ENCODE data around the gene C2orf80. TPM values are rescaled to one million over a fixed set of nuclear protein-coding genes. Genes with fewer than 3 reads are reported as not detected.

The C2orf80 gene
- polyA plus RNA-seq, 1 of the 3 experiments (the other 2 are of a cell fraction): not detected

DNA sequence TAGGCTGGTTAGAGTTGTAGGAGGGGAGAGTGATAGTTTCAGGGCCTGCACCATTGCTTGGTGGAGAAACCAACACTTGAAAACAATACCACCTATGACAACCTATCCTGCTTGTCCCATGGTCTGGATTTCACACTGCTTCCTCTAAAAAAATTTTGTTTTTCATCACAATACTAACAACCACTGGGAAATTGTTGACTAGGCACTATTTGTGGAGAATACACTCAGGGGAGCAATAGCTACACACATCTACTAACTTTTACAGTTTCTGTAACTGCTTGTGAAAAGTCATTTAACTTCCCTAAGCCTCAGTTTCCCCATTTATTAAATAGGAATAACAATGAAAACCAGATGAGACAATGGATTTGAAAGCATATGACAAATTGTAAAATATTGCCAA is 39.7 kb downstream of the C2orf80 start:
- Histone ChIP-seq H3K9me2 (no peaks in the 10 kb centered on the region), H2AFZ (ENCODE audit: low read depth) (no peak overlapping the region), H3K4me3 (ENCODE audit: low read depth in 2 of 2, low read length in 1 of 2) (no peak overlapping the region), H3F3A (replicated peaks; ENCODE audit: insufficient read depth) (no peaks in the 10 kb centered on the region), H3K36me3 (replicated peaks in 1 of 2; ENCODE audit: control insufficient read depth in 1 of 2, insufficient read depth in 2 of 2, low read length in 1 of 2) (no peaks in the 10 kb centered on the region), H3K9ac (no peak overlapping the region), H3K27ac (ENCODE audit: low read depth in 2 of 2, low read length in 1 of 2) (no peak overlapping the region), H3K4me2 (no peak overlapping the region), H4K20me1 (ENCODE audit: insufficient read depth) (no peaks in the 10 kb centered on the region), H3K4me1 (ENCODE audit: control insufficient read depth in 1 of 2, insufficient read depth in 2 of 2, low read depth in 1 of 2, low read length in 1 of 2) (no peaks in the 10 kb centered on the region), H3K79me2 (ENCODE audit: insufficient read depth) (no peaks in the 10 kb centered on the region), H3K27me3 (ENCODE audit: insufficient read depth) (no peaks in the 10 kb centered on the region), H3K9me3 (no peaks in the 10 kb centered on the region)
- CTCF ChIA-PET: interaction anchor here (0.9 to 3.1 kb wide), 3 partner anchors 11 to 48 kb away, joined by 3 to 11 read pairs (median 5); no protein-coding TSS in a partner anchor
- no peak for DNase-seq
- TF ChIP-seq USF1 (IDR thresholded peaks at IDR 0.05; ENCODE audit: borderline replicate concordance, low read depth) (no peak), RXRA (IDR thresholded peaks at IDR 0.05; ENCODE audit: borderline replicate concordance, low read depth) (no peak), FOXM1 (IDR thresholded peaks at IDR 0.05; ENCODE audit: low read depth) (no peak), SMC3 (IDR thresholded peaks at IDR 0.05; ENCODE audit: low read depth, low read length) (no peak)
- TF ChIP-seq, protein P1, sequence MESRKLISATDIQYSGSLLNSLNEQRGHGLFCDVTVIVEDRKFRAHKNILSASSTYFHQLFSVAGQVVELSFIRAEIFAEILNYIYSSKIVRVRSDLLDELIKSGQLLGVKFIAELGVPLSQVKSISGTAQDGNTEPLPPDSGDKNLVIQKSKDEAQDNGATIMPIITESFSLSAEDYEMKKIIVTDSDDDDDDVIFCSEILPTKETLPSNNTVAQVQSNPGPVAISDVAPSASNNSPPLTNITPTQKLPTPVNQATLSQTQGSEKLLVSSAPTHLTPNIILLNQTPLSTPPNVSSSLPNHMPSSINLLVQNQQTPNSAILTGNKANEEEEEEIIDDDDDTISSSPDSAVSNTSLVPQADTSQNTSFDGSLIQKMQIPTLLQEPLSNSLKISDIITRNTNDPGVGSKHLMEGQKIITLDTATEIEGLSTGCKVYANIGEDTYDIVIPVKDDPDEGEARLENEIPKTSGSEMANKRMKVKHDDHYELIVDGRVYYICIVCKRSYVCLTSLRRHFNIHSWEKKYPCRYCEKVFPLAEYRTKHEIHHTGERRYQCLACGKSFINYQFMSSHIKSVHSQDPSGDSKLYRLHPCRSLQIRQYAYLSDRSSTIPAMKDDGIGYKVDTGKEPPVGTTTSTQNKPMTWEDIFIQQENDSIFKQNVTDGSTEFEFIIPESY (IDR thresholded peaks at IDR 0.05; ENCODE audit: borderline replicate concordance, low read depth): no peak
- POLR2A ChIA-PET: no interaction called here

DNA sequence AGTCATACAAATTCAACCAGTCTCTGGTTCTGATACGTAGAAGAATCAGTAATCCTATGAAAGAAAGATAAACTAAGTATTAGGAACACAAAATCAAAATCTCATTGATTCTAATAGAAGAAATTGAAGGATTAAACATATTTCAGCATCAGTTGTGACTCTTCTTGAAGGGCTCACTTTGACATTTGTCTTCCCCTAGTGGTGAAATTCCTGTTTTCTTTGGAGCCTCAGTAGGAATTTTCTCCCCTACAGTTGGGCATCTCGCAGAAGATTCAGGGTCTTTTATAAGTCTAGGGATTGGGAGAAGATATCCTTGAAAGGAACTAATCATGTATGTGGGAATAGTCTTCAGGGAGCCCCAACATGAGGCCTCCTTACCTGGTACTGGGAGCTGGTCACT is 41.0 kb downstream of the C2orf80 start:
- H2AFZ ChIP-seq (ENCODE audit: low read depth): no peak overlapping the region
- POLR2A ChIA-PET: no interaction called here
- H3K9me3 ChIP-seq: no peaks in the 10 kb centered on the region
- CTCF ChIA-PET: interaction anchor here (0.6 to 3.1 kb wide), 7 partner anchors 12 to 106 kb away, joined by 3 to 11 read pairs (median 4); partner anchors contain the start of gene IDH1
- H3K4me1 ChIP-seq (ENCODE audit: control insufficient read depth in 1 of 2, insufficient read depth in 2 of 2, low read depth in 1 of 2, low read length in 1 of 2): no peaks in the 10 kb centered on the region
- no peaks in the 10 kb centered on the region for H3K27me3 ChIP-seq (ENCODE audit: insufficient read depth)
- no peak overlapping the region for H3K4me2 ChIP-seq
- H3K79me2 ChIP-seq (ENCODE audit: insufficient read depth): no peaks in the 10 kb centered on the region
- no peak for DNase-seq
- no peaks in the 10 kb centered on the region for H3K9me2 ChIP-seq
- no peak overlapping the region for H3K27ac ChIP-seq (ENCODE audit: low read depth in 2 of 2, low read length in 1 of 2)
- H3K36me3 ChIP-seq (replicated peaks in 1 of 2; ENCODE audit: control insufficient read depth in 1 of 2, insufficient read depth in 2 of 2, low read length in 1 of 2): no peaks in the 10 kb centered on the region
- H4K20me1 ChIP-seq (ENCODE audit: insufficient read depth): no peaks in the 10 kb centered on the region
- 50% methylated on average over 2 of the region's 2 CpGs for WGBS (ENCODE audit: low lambda C conversion rate)
- no peak overlapping the region for H3K9ac ChIP-seq
- TF ChIP-seq FOXM1 (IDR thresholded peaks at IDR 0.05; ENCODE audit: low read depth): no peak
- TF ChIP-seq USF1 (IDR thresholded peaks at IDR 0.05; ENCODE audit: borderline replicate concordance, low read depth): no peak
- TF ChIP-seq GABPA (IDR thresholded peaks at IDR 0.05; ENCODE audit: low read depth): no peak
- TF ChIP-seq, protein P2, sequence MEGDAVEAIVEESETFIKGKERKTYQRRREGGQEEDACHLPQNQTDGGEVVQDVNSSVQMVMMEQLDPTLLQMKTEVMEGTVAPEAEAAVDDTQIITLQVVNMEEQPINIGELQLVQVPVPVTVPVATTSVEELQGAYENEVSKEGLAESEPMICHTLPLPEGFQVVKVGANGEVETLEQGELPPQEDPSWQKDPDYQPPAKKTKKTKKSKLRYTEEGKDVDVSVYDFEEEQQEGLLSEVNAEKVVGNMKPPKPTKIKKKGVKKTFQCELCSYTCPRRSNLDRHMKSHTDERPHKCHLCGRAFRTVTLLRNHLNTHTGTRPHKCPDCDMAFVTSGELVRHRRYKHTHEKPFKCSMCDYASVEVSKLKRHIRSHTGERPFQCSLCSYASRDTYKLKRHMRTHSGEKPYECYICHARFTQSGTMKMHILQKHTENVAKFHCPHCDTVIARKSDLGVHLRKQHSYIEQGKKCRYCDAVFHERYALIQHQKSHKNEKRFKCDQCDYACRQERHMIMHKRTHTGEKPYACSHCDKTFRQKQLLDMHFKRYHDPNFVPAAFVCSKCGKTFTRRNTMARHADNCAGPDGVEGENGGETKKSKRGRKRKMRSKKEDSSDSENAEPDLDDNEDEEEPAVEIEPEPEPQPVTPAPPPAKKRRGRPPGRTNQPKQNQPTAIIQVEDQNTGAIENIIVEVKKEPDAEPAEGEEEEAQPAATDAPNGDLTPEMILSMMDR (IDR thresholded peaks at IDR 0.05): peak; percentile 32
- no peaks in the 10 kb centered on the region for H3F3A ChIP-seq (replicated peaks; ENCODE audit: insufficient read depth)
- H3K4me3 ChIP-seq (ENCODE audit: low read depth in 2 of 2, low read length in 1 of 2): no peak overlapping the region
